HG03196 (cell line): ENCODE data around the gene SLC35F4.
"Not testable (repeated sequence)": the region's sequence is repeated elsewhere in the genome, so short reads cannot be mapped to it uniquely, and the experiment has no call there.

ENCODE experiments used
- ATAC-seq: cut with Tn5 transposase; IDR thresholded peaks from one replicate; pipeline ENCODE4 v1.9.1; 2021; ENCODE audit not compliant: unreplicated experiment

SLC35F4 gene

GRCh38 chr14:57865403-57866198 is at the start of gene SLC35F4:
SLC35F4 (minus strand) TSS chr14:57866092.
- ATAC-seq: no peak

- no peak for ATAC-seq
These were observed 43.7 kb upstream of the SLC35F4 start for GRCh38 chr14:57909626-57910025.

GRCh38 chr14:57903954-57904353 is 38.1 kb upstream of the SLC35F4 start:
- no peak for ATAC-seq

- ATAC-seq: no peak
These were observed 33.1 kb upstream of the SLC35F4 start for GRCh38 chr14:57898837-57899572.

- ATAC-seq: no peak
These were observed 31.4 kb upstream of the SLC35F4 start for GRCh38 chr14:57897144-57897748.

- ATAC-seq: no peak
These were observed 23.4 kb upstream of the SLC35F4 start for GRCh38 chr14:57889245-57889644.

GRCh38 chr14:57884175-57884574 is 18.3 kb upstream of the SLC35F4 start:
- ATAC-seq: no peak

GRCh38 chr14:57883061-57883460 is 17.2 kb upstream of the SLC35F4 start:
- ATAC-seq: no peak

- no peak for ATAC-seq
These were observed 13.6 kb upstream of the SLC35F4 start for GRCh38 chr14:57879516-57879915.

GRCh38 chr14:57875985-57876384 is 10.1 kb upstream of the SLC35F4 start:
- ATAC-seq: no peak

GRCh38 chr14:57875296-57875695 is 9.4 kb upstream of the SLC35F4 start:
- ATAC-seq: no peak

GRCh38 chr14:57871459-57872080 is 5.7 kb upstream of the SLC35F4 start:
- no peak for ATAC-seq

GRCh38 chr14:57870686-57871457 is 5.0 kb upstream of the SLC35F4 start:
- no peak for ATAC-seq

- ATAC-seq: no peak
These were observed 3.7 kb upstream of the SLC35F4 start for GRCh38 chr14:57869617-57870016.

GRCh38 chr14:57866199-57866705 is 360 bp upstream of the SLC35F4 start:
- ATAC-seq: no peak

GRCh38 chr14:57865066-57865402 is 858 bp downstream of the SLC35F4 start:
- no peak for ATAC-seq

- ATAC-seq: no peak
These were observed 1.2 kb downstream of the SLC35F4 start for GRCh38 chr14:57864659-57865058.

GRCh38 chr14:57863471-57863870 is 2.4 kb downstream of the SLC35F4 start:
- ATAC-seq: no peak

- not testable (repeated sequence) for ATAC-seq
These were observed 10.2 kb downstream of the SLC35F4 start for GRCh38 chr14:57855666-57856065.

- no peak for ATAC-seq
These were observed 11.3 kb downstream of the SLC35F4 start for GRCh38 chr14:57854571-57854970.

- ATAC-seq: no peak
These were observed 14.5 kb downstream of the SLC35F4 start for GRCh38 chr14:57851354-57851753.
